Spleen (tissue), 7 donors: Measurements from ENCODE around the gene KANK2.

Source experiments
- CTCF ChIP-seq, 11 experiments: fragments of 200-600 bp in 7 of 11; fragments of 450-650 bp in 4 of 11; sonication (generic) in 4 of 11; IDR thresholded peaks in 8 of 11; conservative IDR thresholded peaks in 3 of 11; 1 replicate in 7 of 11; 2 replicates in 4 of 11; pipeline versions ENCODE4 v1.4.0 to v1.8.0; 2016 to 2021; ENCODE audit warnings: antibody characterized with exemption in 11 of 11, inconsistent platforms in 4 of 11, mild to moderate bottlenecking in 1 of 11
- POLR2AphosphoS5 ChIP-seq, 3 donors: sonication (generic); formaldehyde crosslinking; IDR thresholded peaks; one replicate each; pipeline ENCODE4 v1.5.1; 2017; ENCODE audit warnings: antibody characterized with exemption in 3 of 3
- donor health status: DM: no; HTN: no; CAD: no; lungs with moderate emphysema.
- donor health status: DM: no; HTN: no; CAD: no.
- donor health status: DM: no; HTN: no; CAD: no.

- TF ChIP-seq POLR2AphosphoS5 (IDR thresholded peaks at IDR 0.05): no peak
- no peak for TF ChIP-seq CTCF (IDR thresholded peaks at IDR 0.05 in 8 of 11, conservative IDR thresholded peaks at IDR 0.05 in 3 of 11)
These were observed 82.3 kb downstream of the KANK2 start for GRCh38 chr19:11115042-11115441.
